C4-2B (cell line): ENCODE measurements around the gene PLCG2.

Source experiments
- H3K27ac ChIP-seq: fragments of 450-650 bp; 2 replicates; pipeline ENCODE4 v1.5.1; 2017
- ZFX ChIP-seq: fragments of 450-650 bp; IDR thresholded peaks from 2 replicates; pipeline ENCODE4 v1.6.1; 2017
- TF ChIP-seq, protein P1 (sequence below): fragments of 450-650 bp; conservative IDR thresholded peaks from 2 replicates; pipeline ENCODE4 v1.5.1; 2017; ENCODE audit warnings: mild to moderate bottlenecking

Gene PLCG2

DNA sequence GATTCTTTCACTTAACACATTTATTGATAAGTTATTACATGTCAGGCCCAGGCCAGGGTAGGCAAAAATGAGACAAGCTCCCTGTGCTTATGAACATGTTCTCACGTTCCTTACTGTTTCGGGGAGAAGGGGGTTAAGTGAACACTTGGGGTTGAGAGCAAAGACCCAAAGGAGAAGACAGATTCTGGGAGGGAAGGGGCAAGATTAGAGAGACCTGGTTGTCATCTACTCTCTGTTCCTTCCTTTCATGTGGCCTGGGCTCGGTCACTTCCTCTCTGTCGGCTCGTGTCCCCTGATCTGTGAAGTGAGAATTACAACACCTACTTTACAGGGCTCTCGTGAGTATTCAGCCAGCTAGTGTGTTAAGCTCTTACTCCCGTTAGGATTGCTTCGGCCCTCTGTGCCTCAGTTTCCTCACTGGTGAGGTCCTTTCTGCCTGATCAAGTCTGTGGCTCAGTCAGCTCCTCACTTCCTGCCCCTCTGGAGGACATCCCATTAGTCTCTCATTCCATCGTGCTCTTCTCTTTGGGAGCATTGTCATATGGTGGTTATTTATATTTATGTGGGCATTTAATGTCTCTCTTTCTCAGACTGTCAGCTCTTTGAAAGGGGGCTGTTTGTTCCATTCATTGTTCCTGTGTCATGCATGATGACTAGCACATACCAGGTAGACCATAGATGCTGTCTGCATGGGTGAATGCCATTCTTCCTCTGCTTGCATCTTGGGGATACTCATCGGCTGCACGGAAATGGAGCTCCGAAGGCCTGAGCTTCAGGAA, 38.9 kb downstream of the PLCG2 start:
- no peak for TF ChIP-seq ZFX
- TF ChIP-seq, protein P1, sequence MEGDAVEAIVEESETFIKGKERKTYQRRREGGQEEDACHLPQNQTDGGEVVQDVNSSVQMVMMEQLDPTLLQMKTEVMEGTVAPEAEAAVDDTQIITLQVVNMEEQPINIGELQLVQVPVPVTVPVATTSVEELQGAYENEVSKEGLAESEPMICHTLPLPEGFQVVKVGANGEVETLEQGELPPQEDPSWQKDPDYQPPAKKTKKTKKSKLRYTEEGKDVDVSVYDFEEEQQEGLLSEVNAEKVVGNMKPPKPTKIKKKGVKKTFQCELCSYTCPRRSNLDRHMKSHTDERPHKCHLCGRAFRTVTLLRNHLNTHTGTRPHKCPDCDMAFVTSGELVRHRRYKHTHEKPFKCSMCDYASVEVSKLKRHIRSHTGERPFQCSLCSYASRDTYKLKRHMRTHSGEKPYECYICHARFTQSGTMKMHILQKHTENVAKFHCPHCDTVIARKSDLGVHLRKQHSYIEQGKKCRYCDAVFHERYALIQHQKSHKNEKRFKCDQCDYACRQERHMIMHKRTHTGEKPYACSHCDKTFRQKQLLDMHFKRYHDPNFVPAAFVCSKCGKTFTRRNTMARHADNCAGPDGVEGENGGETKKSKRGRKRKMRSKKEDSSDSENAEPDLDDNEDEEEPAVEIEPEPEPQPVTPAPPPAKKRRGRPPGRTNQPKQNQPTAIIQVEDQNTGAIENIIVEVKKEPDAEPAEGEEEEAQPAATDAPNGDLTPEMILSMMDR = no peak
- H3K27ac ChIP-seq = no peak overlapping the region

DNA sequence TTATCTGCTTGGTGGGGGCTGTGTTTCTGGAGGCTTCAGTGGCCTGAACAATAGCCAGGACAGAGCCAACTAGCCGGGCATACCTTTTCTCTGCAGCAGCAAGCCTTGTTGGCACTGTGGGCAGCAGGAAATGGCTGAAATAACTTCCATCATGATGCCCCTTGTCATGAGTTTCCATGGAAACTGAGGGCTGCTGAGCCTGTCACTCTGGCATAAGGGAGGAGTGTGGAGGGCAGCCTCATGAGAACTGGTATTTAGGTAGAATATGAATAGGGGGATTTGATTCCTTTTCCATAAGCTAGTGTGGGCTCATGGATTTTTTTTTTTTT, 39.4 kb downstream of the PLCG2 start:
- H3K27ac ChIP-seq = no peak overlapping the region
- TF ChIP-seq, protein P1 = no peak
- TF ChIP-seq ZFX = no peak

DNA sequence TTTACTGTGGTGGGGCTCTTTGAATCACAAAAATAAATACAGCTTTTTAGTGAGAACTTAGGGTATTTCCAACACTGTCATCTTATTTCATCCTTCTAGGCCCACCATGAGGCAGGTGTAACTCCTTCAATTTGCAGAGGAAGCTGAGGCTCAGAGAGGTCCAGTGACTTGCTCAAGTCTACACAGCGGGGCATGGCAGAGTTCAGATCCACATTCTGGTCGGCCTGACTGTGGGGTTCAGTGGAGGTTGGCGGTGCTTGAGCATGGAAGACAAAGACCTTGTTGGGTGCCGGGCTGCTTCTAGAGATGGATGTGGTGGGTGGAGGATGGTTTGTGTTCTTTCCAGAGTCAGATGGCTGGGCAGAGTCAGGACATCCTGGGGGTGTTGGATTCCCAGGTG, 39.8 kb downstream of the PLCG2 start:
- no peak overlapping the region for H3K27ac ChIP-seq
- TF ChIP-seq, protein P1 = no peak
- no peak for TF ChIP-seq ZFX

DNA sequence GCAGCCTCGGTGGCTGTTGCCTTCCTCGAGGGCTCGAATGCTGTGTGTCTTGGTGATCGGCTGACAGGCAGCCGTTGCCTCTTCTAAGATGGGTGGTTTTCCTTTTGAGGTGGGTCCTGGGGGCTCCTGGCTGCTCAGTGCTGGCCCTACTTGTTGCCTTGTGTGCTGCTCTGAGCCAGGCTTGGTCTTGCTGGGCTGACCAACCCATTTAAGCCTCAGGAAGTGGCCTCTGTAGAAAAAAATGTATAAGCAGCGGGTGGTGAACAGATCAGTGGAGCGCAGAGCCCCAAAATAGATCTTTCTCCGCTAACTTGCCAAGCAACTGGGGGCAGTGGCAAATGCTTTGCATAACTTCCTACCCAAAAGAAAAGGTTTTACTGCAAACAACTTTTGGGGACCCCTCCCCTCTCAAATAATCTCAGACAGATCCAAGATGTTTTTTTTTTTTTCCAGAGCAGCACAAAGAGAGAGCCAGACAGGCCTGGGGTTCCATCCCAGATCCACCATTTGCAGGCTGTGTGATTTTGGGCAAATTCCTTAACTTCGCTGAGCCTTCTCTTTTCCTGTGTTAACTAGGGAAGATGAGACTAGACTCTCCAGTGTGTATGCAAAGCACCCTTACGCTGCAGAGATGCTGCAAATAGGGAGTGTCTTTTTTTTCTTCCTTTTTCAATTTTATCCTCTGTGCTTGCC, 42.5 kb downstream of the PLCG2 start:
- no peak overlapping the region for H3K27ac ChIP-seq
- TF ChIP-seq, protein P1 = no peak
- TF ChIP-seq ZFX = no peak

DNA sequence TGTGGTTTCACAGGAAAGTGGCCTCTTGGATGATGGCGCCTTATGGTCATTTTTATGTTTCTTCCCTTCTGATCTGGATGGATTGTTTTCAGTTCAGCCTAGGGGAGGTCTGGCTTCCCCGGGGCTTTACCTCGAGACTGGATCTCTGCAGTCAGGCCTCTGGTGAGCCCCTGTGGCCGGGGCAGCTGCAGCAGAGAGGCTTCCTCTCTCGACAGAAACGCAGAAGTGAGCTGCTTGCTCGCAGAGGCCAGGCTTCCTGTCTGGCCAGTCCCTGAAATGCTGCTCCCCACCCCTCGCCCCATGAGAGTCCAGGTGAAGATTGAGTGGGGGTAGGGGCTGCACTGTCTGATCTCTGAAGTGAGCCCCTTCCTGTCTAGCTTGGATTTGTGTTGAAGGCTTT, 44.0 kb downstream of the PLCG2 start:
- H3K27ac ChIP-seq = no peak overlapping the region
- no peak for TF ChIP-seq ZFX

DNA sequence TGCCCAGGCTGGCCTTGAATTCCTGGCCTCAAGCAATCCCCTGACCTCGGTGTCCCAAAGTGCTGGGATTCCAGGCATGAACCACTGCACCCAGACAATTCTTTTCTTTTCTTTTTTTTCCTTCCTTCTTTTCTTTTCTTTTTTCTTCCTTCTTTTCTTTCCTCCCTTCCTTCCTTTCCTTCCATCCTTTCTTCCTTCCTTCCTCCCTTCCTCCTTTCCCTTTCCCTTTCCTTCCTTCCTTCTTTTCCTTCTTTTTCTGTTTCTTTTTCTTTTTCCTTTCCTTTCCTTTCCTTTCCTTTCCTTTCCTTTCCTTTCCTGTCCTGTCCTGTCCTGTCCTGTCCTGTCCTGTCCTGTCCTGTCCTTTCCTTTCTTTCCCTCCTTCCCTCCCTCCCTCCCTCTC, 44.6 kb downstream of the PLCG2 start:
- no peak overlapping the region for H3K27ac ChIP-seq
- TF ChIP-seq, protein P1 = no peak
- no peak for TF ChIP-seq ZFX

DNA sequence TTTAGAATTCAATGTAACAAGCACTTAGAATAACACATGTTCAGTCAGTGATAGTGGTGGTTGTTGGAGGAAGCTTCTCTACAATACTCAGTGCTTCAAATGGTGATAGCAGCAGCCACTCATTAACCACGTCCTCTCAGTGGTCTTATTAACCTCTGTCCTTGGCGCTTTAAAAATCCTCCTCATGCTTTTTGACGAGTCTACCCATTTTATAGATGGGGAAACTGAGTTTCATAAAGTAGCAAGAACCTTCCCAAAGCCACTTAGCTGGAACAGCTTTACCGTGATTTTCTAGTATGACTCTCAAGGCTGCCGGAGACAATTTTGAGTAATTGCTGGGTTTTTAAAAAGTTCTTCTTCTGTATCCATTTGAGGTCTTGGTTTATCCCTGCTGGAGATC, 47.4 kb downstream of the PLCG2 start:
- H3K27ac ChIP-seq = no peak overlapping the region

DNA sequence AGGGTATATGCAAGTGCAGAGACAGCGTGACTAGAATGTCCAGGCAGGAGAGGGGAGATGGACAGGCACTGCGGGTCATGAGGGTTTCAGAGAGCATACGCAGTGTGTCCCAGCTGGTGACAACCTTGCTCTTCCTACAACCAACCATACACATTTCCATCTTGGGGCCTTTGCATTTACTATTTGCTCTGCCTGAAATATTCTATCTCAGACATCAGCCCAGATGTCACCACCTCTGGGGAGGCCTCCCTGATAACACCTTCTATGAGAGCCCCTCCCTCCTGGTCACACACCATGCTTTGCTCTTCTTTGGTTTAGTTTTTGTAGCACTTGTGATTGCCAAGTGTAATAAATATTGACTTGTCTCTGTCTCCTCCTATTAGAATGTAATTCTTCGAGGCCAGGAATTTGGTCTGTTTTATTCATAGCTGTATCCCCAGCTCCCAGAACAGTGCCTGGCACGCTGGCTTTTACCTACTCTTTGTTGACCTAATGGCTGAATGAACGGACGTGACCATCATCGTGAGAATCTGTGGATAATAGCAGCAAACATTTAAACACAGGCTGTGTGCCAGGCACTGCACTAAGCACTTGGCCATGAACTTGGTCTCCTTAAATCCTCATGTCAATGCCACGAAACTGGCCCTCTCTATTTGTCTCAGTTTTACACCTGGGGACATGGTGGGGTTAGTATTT, 51.9 kb downstream of the PLCG2 start:
- H3K27ac ChIP-seq = no peak overlapping the region
- TF ChIP-seq, protein P1 = no peak
- TF ChIP-seq ZFX = no peak

More for the DNA sequence above, 47.4 kb downstream of the PLCG2 start:
- no peak for TF ChIP-seq ZFX
